Measurements from ENCODE around the gene MSH4. TPM values are rescaled to one million over a fixed set of nuclear protein-coding genes. Genes with fewer than 3 reads are reported as not detected.
"Not testable (repeated sequence)": the region's sequence is repeated elsewhere in the genome, so short reads cannot be mapped to it uniquely, and the experiment has no call there.

MSH4 gene
- total and polyA plus RNA-seq, 2 experiments from 2014 or later: 0.19 to 0.37 TPM

DNA sequence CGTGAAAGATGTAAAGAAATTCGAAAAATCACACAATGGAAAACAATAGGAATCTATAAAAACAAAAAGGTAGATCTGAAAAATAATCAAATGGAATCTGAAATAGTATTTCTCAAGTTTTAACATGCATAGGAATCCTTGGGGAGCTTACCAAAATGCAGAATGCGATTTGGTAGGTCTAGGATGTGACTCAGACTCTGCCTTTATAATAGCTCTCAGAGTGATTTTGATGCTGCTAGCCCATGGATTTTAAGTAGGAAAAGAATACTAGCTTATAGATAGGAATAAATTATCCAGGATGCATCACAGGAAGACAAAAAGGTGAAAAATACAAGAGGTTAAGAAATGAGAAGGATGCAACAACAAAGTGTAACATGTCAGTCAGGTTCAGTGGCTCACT, 24.7 kb upstream of the MSH4 start:
- H3K27me3 ChIP-seq: no peaks in the 10 kb centered on the region
- WGBS (ENCODE audit: low lambda C conversion rate, missing lambda C conversion rate): 81% methylated on average over 3 of the region's 3 CpGs
- no peaks in the 10 kb centered on the region for H3K36me3 ChIP-seq (replicated peaks; ENCODE audit: insufficient read depth, low read depth)
- H3K9me2 ChIP-seq (replicated peaks; ENCODE audit: insufficient read depth): no peaks in the 10 kb centered on the region
- H3K9me3 ChIP-seq (ENCODE audit: low read depth): no peaks in the 10 kb centered on the region
- no peaks in the 10 kb centered on the region for H4K20me1 ChIP-seq (ENCODE audit: insufficient read depth, poor library complexity, severe bottlenecking)
- H3K27ac ChIP-seq: no peak overlapping the region
- TF ChIP-seq EZH2 (IDR thresholded peaks at IDR 0.05; ENCODE audit: borderline replicate concordance): no peak
- TF ChIP-seq, protein P1, sequence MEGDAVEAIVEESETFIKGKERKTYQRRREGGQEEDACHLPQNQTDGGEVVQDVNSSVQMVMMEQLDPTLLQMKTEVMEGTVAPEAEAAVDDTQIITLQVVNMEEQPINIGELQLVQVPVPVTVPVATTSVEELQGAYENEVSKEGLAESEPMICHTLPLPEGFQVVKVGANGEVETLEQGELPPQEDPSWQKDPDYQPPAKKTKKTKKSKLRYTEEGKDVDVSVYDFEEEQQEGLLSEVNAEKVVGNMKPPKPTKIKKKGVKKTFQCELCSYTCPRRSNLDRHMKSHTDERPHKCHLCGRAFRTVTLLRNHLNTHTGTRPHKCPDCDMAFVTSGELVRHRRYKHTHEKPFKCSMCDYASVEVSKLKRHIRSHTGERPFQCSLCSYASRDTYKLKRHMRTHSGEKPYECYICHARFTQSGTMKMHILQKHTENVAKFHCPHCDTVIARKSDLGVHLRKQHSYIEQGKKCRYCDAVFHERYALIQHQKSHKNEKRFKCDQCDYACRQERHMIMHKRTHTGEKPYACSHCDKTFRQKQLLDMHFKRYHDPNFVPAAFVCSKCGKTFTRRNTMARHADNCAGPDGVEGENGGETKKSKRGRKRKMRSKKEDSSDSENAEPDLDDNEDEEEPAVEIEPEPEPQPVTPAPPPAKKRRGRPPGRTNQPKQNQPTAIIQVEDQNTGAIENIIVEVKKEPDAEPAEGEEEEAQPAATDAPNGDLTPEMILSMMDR (IDR thresholded peaks at IDR 0.05; ENCODE audit: poor library complexity): no peak
- TF ChIP-seq EZH2phosphoT487 (IDR thresholded peaks at IDR 0.05; ENCODE audit: low read depth, severe bottlenecking, unreplicated experiment): no peak
- H3K4me2 ChIP-seq: no peak overlapping the region
- no peak overlapping the region for H3K4me3 ChIP-seq
- DNase-seq (ENCODE audit: low spot score): no peak
- no peaks in the 10 kb centered on the region for H3K79me2 ChIP-seq
- no peak overlapping the region for H2AFZ ChIP-seq
- H3K4me1 ChIP-seq (ENCODE audit: insufficient read depth): no peaks in the 10 kb centered on the region

DNA sequence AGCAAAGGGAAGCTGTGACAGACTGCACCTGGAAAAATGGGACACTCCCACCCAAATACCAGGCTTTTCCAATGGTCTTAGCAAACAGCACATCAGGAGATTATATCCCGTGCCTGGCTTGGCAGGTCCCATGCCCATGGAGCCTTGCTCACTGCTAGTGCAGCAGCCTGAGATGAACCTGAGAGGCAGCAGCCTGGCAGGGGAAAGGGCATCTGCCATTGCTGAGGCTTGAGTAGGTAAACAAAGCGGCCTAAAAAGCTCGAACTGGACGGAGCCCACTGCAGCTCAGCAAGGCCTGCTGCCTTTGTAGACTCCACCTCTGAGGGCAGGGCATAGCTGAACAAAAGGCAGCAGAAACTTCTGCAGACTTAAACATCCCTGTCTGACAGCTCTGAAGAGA, 18.9 kb upstream of the MSH4 start:
- not testable (repeated sequence) for H3K4me2 ChIP-seq, H2AFZ ChIP-seq

DNA sequence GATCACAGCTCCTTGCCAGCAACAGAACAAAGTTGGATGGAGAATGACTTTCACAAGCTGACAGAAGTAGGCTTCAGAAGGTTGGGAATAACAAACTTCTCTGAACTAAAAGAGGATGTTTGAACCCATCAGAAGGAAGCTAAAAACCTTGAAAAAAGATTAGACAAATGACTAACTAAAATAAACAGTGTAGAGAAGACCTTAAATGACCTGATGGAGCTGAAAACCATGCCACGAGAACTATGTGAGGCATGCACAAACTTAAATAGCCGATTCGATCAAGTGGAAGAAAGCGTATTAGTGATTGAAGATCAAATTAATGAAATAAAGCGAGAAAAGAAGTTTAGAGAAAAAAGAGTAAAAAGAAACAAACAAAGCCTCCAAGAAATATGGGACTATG, 18.0 kb upstream of the MSH4 start:
- H2AFZ ChIP-seq; H4K20me1 ChIP-seq (ENCODE audit: insufficient read depth, poor library complexity, severe bottlenecking); H3K4me2 ChIP-seq; DNase-seq (ENCODE audit: low spot score); H3K4me1 ChIP-seq (ENCODE audit: insufficient read depth); H3K9me2 ChIP-seq (replicated peaks; ENCODE audit: insufficient read depth); H3K4me3 ChIP-seq; H3K36me3 ChIP-seq (replicated peaks; ENCODE audit: insufficient read depth, low read depth); H3K79me2 ChIP-seq; H3K9me3 ChIP-seq (ENCODE audit: low read depth); H3K27me3 ChIP-seq; H3K27ac ChIP-seq: not testable (repeated sequence)
- WGBS (ENCODE audit: low lambda C conversion rate, missing lambda C conversion rate): 98% methylated on average over 5 of the region's 5 CpGs

More for the DNA sequence above, 18.9 kb upstream of the MSH4 start:
- not testable (repeated sequence) for H3K9me3 ChIP-seq (ENCODE audit: low read depth); H3K4me3 ChIP-seq; H4K20me1 ChIP-seq (ENCODE audit: insufficient read depth, poor library complexity, severe bottlenecking); H3K27me3 ChIP-seq; H3K36me3 ChIP-seq (replicated peaks; ENCODE audit: insufficient read depth, low read depth); DNase-seq (ENCODE audit: low spot score); H3K4me1 ChIP-seq (ENCODE audit: insufficient read depth); H3K27ac ChIP-seq; H3K79me2 ChIP-seq; H3K9me2 ChIP-seq (replicated peaks; ENCODE audit: insufficient read depth)
- WGBS (ENCODE audit: low lambda C conversion rate, missing lambda C conversion rate): 87% methylated on average over 4 of the region's 4 CpGs

DNA sequence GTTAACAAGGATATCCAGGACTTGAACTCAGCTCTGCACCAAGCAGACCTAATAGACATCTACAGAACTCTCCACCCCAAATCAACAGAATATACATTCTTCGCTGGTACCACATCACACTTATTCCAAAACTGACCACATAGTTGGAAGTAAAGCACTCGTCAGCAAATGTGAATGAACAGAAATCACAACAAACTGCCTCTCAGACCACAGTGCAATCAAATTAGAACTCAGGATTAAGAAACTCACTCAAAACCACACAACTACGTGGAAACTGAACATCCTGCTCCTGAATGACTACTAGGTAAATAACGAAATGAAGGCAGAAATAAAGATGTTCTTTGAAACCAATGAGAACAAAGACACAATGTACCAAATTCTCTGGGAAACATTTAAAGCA, 16.5 kb upstream of the MSH4 start:
- H3K4me2 ChIP-seq; H3K27ac ChIP-seq; H3K79me2 ChIP-seq; H3K4me3 ChIP-seq; DNase-seq (ENCODE audit: low spot score); H2AFZ ChIP-seq; H3K9me3 ChIP-seq (ENCODE audit: low read depth); H3K9me2 ChIP-seq (replicated peaks; ENCODE audit: insufficient read depth); H4K20me1 ChIP-seq (ENCODE audit: insufficient read depth, poor library complexity, severe bottlenecking); H3K27me3 ChIP-seq; H3K4me1 ChIP-seq (ENCODE audit: insufficient read depth); H3K36me3 ChIP-seq (replicated peaks; ENCODE audit: insufficient read depth, low read depth): not testable (repeated sequence)
- 90% methylated on average over 4 of the region's 4 CpGs for WGBS (ENCODE audit: low lambda C conversion rate, missing lambda C conversion rate)

DNA sequence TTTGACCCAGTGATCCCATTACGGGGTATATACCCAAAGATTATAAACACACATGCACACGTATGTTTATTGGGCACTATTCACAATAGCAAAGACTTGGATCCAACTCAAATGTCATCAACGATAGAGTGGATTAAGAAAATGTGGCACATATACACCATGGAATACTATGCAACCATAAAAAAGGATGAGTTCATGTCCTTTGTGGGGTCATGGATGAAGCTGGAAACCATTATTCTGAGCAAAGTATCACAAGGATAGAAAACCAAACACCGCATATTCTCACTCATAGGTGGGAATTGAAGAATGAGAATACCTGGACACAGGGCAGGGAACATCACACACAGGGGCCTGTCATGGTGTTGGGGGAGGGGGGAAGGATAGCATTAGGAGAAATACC, 12.8 kb upstream of the MSH4 start:
- not testable (repeated sequence) for H3K9me3 ChIP-seq (ENCODE audit: low read depth); H3K4me2 ChIP-seq; H3K27ac ChIP-seq; H2AFZ ChIP-seq; H3K27me3 ChIP-seq; H3K9me2 ChIP-seq (replicated peaks; ENCODE audit: insufficient read depth); H3K4me3 ChIP-seq; H3K36me3 ChIP-seq (replicated peaks; ENCODE audit: insufficient read depth, low read depth); DNase-seq (ENCODE audit: low spot score)
- peaks cover 16% of the 10 kb centered on the region for H3K4me1 ChIP-seq (ENCODE audit: insufficient read depth)
- H3K79me2 ChIP-seq: peaks cover 27% of the 10 kb centered on the region
- peaks cover 23% of the 10 kb centered on the region for H4K20me1 ChIP-seq (ENCODE audit: insufficient read depth, poor library complexity, severe bottlenecking)
- 99% methylated on average over 4 of the region's 4 CpGs for whole genome bisulfite sequencing (ENCODE audit: low lambda C conversion rate, missing lambda C conversion rate)
